Measurements from ENCODE around the gene WSCD2. TPM values are rescaled to one million over a fixed set of nuclear protein-coding genes. Genes with fewer than 3 reads are reported as not detected.

The WSCD2 gene
- total and polyA plus RNA-seq, 2 of the 4 experiments (the other 2 are of a cell fraction): not detected

- Histone ChIP-seq H3K4ac (ENCODE audit: low read depth, low read length) (no peak overlapping the region), H2AFZ (replicated peaks; ENCODE audit: low read length, poor library complexity) (no peak overlapping the region), H3K56ac (ENCODE audit: extremely low read depth, insufficient read depth, low read length) (no peak overlapping the region), H2BK20ac (ENCODE audit: low read depth, low read length) (no peak overlapping the region), H3K36me3 (ENCODE audit: control insufficient read depth, insufficient read depth, low read length) (no peaks in the 10 kb centered on the region), H2AK5ac (ENCODE audit: low read depth, low read length) (no peak overlapping the region), H2BK120ac (ENCODE audit: low read depth, low read length) (no peak overlapping the region), H3K79me1 (ENCODE audit: low read depth in 1 of 2, low read length in 2 of 2) (no peaks in the 10 kb centered on the region), H3K4me3 (ENCODE audit: insufficient read depth, low read depth, low read length) (no peak overlapping the region), H4K5ac (ENCODE audit: low read depth, low read length) (no peak overlapping the region), H3K9ac (ENCODE audit: low read depth, low read length) (no peak overlapping the region), H4K20me1 (ENCODE audit: insufficient read depth, low read length) (no peaks in the 10 kb centered on the region), H3K18ac (ENCODE audit: low read depth, low read length) (no peak overlapping the region), H3K14ac (replicated peaks; ENCODE audit: low read depth, low read length) (no peak overlapping the region), H3K23ac (ENCODE audit: low read depth, low read length) (no peak overlapping the region), H2AK9ac (replicated peaks; ENCODE audit: low read depth, low read length, poor library complexity) (no peak overlapping the region), H3K27ac (ENCODE audit: insufficient read depth, low read length) (no peak overlapping the region), H4K8ac (ENCODE audit: low read depth in 2 of 2, low read length in 2 of 2) (no peak overlapping the region), H4K91ac (ENCODE audit: insufficient read depth, low read depth, low read length) (no peak overlapping the region), H3K4me1 (ENCODE audit: control insufficient read depth, insufficient read depth, low read length) (no peaks in the 10 kb centered on the region), H2BK15ac (ENCODE audit: low read depth, low read length) (no peak overlapping the region), H3K27me3 (ENCODE audit: control insufficient read depth, insufficient read depth, low read length) (no peaks in the 10 kb centered on the region), H3K9me3 (ENCODE audit: control insufficient read depth, insufficient read depth, low read length) (no peaks in the 10 kb centered on the region), H3K9me1 (ENCODE audit: insufficient read depth, low read length) (no peaks in the 10 kb centered on the region), H3K4me2 (ENCODE audit: low read depth, low read length) (no peak overlapping the region), H2BK5ac (ENCODE audit: low read depth, low read length, poor library complexity, severe bottlenecking) (no peak overlapping the region)
- ChIA-PET POLR2A (ENCODE audit: unreplicated experiment) (no interaction called here), CTCF (interaction anchor here (0.6 kb wide), 1 partner anchor 10 kb away, joined by 3 read pairs; no protein-coding TSS in a partner anchor)
- WGBS, 2 experiments (ENCODE audit: extremely low coverage in 2 of 2, insufficient read length in 1 of 2): 60% methylated on average over 1 of the region's 3 CpGs; no CpG with 5 or more reads in 1 of the 2 experiments
- in situ Hi-C loops (cut with MboI; ENCODE audit: low sequenced_read_pairs) (no loop called here), dilution Hi-C loops (cut with HindIII; ENCODE audit: low sequenced_read_pairs, unreplicated experiment) (no loop called here), intact Hi-C loops (cut with micrococcal nuclease) (no loop called here)
- TF ChIP-seq FOS (IDR thresholded peaks at IDR 0.05; ENCODE audit: low read depth, low read length): no peak
- TF ChIP-seq MAFK (IDR thresholded peaks at IDR 0.05; ENCODE audit: low read depth, low read length): no peak
- TF ChIP-seq USF2 (IDR thresholded peaks at IDR 0.05; ENCODE audit: low read depth, low read length): no peak
- no peak for TF ChIP-seq CEBPB (IDR thresholded peaks at IDR 0.05; ENCODE audit: low read depth, low read length)
- no peak for TF ChIP-seq RFX5 (IDR thresholded peaks at IDR 0.05; ENCODE audit: low read depth, low read length)
- no peak for TF ChIP-seq RCOR1 (IDR thresholded peaks at IDR 0.05; ENCODE audit: insufficient replicate concordance, low read length)
- TF ChIP-seq POLR2A (IDR thresholded peaks at IDR 0.05; ENCODE audit: low read depth, low read length): no peak
- TF ChIP-seq SMC3 (IDR thresholded peaks at IDR 0.05; ENCODE audit: low read depth, low read length): no peak
- TF ChIP-seq CTCF (conservative IDR thresholded peaks at IDR 0.05; ENCODE audit: low read depth, low read length): no peak
- TF ChIP-seq MAZ (IDR thresholded peaks at IDR 0.05; ENCODE audit: borderline replicate concordance, low read depth, low read length): no peak
- no peak for TF ChIP-seq MXI1 (IDR thresholded peaks at IDR 0.05; ENCODE audit: borderline replicate concordance, low read depth, low read length)
- TF ChIP-seq RAD21 (IDR thresholded peaks at IDR 0.05; ENCODE audit: low read length): no peak
- no peak for TF ChIP-seq BHLHE40 (IDR thresholded peaks at IDR 0.05; ENCODE audit: low read depth, low read length)
- TF ChIP-seq NFE2L2 (IDR thresholded peaks at IDR 0.05; ENCODE audit: low read depth, low read length): no peak
- TF ChIP-seq CHD1 (IDR thresholded peaks at IDR 0.05; ENCODE audit: low read depth, low read length): no peak
- no peak for DNase-seq
- no peak for ATAC-seq (ENCODE audit: low read depth)
- BruUV-seq (replicated peaks): no TSS peak
These were observed 167.9 kb downstream of the WSCD2 start for GRCh38 chr12:108296945-108297344.

Measured in IMR-90 (cell line).